GM18870 (cell line): ENCODE data around the gene OTUB1.

Experiments
- ATAC-seq: cut with Tn5 transposase; IDR thresholded peaks from one replicate; pipeline ENCODE4 v1.9.1; 2021; ENCODE audit warnings: moderate library complexity; ENCODE audit not compliant: unreplicated experiment

The OTUB1 gene

DNA sequence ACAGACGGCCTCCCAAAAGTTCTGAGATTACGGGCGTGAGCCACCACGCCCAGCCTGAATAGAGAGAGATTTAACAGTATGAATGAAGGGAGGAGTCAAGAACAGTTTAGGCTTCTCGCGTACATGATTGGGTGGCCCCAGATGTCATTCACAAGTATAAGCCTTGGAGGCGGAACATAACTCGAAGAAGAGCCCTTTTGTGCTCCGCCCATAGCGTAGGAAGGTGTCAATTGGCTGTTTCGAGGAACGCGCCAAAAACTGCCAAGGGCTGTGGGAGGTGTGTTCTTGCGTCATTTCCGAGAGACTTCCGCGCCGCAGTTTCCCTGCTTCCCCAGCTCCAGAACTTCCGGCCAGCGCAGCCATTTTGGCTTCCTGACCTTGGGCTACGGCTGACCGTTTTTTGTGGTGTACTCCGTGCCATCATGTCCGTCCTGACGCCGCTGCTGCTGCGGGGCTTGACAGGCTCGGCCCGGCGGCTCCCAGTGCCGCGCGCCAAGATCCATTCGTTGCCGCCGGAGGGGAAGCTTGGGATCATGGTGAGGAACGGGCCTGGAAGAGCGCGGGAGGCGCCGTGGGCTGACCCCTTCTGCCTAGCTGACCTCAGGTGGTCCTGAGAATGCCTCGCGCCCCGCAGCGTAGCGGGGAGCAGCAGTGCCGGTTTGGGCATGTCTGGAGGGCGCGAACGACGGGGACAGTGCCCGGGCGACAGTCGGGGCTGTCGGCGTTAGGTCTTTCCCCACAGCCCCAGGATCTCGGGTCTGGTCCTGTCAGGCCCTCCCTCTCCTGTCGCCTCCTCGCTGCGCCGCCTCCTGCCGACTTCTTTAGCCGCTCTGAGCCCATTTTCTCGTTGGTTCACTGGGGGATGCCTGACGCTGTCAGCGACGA lies 11.7 kb upstream of the OTUB1 start, which contains the start of gene COX8A:
TSS of gene COX8A (plus strand) at position 362 of the 885 bp plus-strand sequence. CDS start at position 423, 61 bp downstream.
- ATAC-seq, result peak; percentile 96

GRCh38 chr11:63978551-63979239 lies 7.5 kb upstream of the OTUB1 start:
- no peak for ATAC-seq

- ATAC-seq, result no peak
Measured at GRCh38 chr11:63979426-63979825, 6.8 kb upstream of the OTUB1 start.

- no peak for ATAC-seq
Measured at GRCh38 chr11:63985812-63986155, 454 bp upstream of the OTUB1 start.

DNA sequence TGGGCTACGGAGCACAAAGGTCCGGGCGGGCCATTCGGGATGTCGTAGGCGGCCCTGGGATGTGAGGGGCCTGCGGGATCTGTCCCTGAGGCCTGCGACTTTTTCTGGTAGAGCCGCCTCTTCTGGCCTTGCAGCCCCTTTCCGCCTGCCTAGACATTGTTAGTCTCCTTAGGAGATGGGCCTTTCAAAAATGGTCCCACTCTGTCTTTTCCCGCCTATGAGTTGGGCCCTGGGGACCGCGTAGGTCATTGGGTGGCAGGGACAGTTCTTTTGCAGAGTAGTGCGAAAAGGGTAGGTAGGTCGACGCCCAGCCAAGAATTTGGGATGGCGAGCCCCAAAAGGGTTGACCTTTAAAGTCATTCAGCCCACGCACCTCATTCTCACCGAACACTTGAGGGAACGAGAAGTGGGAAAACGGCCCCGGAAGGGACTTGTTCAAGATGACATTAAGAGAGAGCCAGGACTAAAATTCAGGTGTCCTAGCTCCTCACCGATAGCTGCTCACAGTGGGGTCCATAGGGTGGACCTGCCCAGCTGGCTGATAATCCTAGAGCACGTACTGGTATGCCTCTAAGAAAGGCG lies 785 bp downstream of the OTUB1 start:
- no peak for ATAC-seq

- no peak for ATAC-seq
Measured at GRCh38 chr11:63991558-63991957, 5.3 kb downstream of the OTUB1 start.

GRCh38 chr11:63993100-63993499 lies 6.9 kb downstream of the OTUB1 start:
- ATAC-seq, result no peak

DNA sequence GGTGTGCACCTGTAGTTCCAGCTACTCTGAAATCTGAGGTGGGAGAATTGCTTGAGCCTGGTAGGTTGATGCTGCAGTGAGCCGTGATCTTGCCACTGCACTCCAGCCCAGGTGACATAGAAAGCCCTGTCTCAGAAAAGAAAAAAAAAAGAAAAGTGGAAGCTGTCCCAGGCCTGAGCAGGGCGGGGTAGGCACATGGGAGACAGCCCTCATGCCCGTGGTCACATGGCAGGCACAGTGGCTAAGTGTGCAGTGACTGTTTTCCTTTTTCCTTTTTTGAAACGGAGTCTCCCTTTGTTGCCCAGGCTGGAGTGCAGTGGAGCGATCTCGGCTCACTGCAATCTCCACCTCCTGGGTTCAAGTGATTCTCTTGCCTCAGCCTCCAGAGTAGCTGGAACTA lies 7.8 kb downstream of the OTUB1 start:
- ATAC-seq, result no peak

GRCh38 chr11:63996512-63996911 lies 10.3 kb downstream of the OTUB1 start:
- no peak for ATAC-seq

DNA sequence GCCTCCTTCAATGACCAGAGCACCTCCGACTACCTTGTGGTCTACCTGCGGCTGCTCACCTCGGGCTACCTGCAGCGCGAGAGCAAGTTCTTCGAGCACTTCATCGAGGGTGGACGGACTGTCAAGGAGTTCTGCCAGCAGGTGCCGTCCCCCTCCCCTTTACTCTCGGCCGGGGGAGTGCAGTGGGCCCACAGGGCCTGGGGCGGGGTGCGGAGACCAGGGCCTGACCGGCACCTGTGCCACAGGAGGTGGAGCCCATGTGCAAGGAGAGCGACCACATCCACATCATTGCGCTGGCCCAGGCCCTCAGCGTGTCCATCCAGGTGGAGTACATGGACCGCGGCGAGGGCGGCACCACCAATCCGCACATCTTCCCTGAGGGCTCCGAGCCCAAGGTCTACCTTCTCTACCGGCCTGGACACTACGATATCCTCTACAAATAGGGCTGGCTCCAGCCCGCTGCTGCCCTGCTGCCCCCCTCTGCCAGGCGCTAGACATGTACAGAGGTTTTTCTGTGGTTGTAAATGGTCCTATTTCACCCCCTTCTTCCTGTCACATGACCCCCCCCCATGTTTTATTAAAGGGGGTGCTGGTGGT lies 11.0 kb downstream of the OTUB1 start:
- ATAC-seq, result no peak

GRCh38 chr11:63997801-63998337 lies 11.6 kb downstream of the OTUB1 start:
- ATAC-seq, result no peak

- ATAC-seq, result no peak
Measured at GRCh38 chr11:63998558-63999348, 12.5 kb downstream of the OTUB1 start.

DNA sequence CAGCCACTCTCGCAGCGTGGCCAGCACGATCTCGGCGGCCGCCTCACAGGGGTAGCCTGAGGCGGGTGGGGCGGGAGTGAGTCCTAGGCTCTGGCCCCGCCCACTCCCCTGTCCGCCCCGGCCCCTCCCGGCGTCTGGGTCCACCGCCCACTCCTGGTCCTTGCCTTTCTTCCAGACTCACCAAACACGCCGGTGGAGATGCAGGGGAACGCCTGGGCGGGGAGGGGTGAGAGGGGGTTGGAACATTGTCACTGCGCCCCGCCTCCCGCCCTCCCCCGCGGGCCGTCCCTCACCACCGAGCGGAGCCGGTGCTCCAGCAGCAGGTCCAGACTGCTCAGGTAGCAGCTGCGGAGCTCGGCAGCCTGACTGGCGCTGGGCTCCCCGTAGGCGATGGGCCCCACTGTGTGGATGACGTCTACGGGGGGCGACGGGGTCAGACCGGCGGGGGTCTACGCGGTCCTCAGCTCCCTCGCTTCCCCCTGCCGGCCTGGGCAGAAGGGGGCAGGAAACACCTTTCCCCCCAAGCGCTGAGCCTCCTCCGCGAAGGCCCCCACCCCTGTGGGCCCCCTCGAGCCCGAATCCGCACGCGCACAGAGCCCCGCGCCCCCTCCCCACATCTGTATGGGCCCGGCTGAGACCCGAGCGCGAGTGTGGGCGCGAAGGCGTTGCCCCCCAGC lies 13.2 kb downstream of the OTUB1 start:
- ATAC-seq, result no peak

DNA sequence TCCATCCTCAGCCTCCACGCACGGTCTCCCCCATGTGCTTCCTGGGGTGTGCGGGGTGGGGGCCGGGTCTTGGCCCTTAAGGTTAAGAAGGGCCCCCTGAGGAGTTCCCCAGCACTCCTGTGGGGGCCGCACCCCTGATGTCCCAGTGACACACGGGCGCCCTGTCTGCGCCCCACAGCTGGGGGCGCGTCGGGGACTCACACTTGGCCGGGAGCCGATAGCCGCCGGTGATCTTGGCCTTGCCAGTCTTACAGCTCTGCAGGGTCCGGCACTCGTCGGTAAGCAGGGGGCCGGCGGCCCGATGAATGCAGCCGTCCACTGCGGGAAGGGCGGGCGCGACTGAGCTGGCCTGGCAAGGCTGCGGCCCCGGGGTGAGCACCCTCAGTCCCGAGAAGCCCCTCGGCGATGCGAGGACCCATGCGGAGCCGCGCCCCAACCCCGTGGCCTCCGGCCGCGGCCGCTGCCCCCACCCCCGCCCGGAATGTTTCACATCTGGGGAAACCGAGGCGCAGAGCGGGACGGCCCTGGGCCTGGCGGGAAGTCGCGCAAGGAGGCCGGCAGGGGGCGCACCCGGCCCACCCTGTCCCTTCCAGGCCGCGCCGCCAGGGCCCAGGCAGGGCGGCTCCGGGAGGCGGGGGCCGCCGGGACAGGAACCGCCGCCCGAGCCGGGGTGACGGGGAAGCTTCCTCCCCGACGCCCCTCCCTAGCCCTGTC lies 13.9 kb downstream of the OTUB1 start:
- ATAC-seq, result no peak

DNA sequence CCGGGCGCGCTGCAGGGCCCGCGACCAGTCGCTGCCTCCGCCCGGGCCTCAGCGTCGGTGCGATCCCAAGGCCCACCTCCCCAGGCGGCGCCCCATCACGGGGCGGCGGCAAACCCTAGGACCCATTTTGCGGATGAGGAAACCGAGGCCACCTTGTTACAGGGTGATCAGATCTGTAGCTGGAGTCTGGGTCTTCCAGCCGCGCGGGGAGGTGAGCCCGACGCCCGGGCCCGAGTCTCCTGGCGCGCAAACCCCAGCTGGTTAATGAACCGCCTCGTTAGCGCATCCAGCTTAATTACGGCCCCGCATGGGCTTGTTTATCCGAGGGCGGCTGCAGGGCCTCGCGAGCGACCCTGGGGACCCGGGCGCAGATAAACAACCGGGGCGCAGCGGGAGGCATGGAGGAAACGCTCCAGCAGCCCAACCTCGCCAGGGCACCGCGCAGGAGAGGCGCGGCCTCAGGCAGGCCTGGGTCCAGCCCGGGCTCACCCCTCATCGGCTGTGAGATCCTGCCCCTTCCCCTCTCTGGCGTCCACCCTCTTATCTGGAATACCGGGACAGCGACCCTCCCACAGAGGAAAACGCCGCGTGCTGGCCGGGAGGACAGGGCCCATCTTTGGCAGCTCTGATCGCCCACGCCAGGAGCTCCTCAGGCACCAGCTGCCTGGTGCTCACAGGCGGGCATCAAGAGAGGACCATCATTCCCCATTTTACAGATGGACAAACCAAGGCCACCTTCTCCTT lies 14.7 kb downstream of the OTUB1 start:
- no peak for ATAC-seq

GRCh38 chr11:64001484-64002420 lies 15.5 kb downstream of the OTUB1 start:
- ATAC-seq, result no peak

DNA sequence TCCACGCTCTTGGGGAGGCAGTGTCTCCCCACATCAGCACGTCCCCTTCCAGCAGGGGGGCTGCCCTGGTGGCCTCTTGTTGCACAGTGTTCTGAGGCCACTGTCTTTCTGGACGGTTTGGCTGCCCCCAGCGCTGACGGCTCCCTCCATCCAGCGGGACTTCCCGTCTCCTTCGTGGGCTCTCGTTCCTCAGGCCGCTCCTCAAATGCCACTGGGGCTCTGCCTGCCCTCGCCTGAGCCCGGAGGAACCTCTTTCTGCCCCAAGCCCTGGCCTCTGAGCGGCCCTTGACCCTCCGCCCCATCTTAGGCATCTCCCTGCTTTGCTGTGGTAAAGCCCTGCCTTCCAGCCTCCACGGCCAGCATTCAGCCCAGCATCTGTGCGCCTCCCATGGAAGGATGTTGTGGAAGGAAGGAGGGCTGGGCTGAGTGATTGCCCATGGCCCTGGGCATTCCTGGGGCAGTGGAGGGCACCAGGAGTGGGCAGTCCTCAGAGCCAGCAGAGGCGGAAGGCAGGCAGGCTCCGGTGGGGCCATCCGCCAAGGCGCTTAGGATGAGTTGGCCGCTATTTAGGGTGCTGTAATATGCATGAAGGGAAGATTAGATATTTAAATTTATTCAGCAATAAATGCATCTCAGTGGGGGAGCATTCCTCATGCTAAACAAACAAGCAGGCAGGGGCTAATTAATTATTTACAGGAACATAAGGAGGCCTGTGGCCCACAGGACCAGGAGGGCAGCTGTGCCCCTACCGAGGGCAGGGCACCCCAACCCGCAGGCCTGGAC lies 17.8 kb downstream of the OTUB1 start:
- no peak for ATAC-seq
